Stimulated activated CD8-positive, alpha-beta memory T cell treated with anti-CD3 and anti-CD28 coated beads, Interleukin-4, amount 100 ng/mL, for 4 hours (primary cell): ENCODE results near the gene ADGRV1.
"Not testable (repeated sequence)": the region's sequence is repeated elsewhere in the genome, so short reads cannot be mapped to it uniquely, and the experiment has no call there.

Experiments used
- DNase-seq, 2 donors: peaks; one replicate each; pipeline ENCODE4 v3.0.0-alpha.2; 2020; ENCODE audit warnings: low read depth in 2 of 2, low spot score in 1 of 2

The ADGRV1 gene

DNA sequence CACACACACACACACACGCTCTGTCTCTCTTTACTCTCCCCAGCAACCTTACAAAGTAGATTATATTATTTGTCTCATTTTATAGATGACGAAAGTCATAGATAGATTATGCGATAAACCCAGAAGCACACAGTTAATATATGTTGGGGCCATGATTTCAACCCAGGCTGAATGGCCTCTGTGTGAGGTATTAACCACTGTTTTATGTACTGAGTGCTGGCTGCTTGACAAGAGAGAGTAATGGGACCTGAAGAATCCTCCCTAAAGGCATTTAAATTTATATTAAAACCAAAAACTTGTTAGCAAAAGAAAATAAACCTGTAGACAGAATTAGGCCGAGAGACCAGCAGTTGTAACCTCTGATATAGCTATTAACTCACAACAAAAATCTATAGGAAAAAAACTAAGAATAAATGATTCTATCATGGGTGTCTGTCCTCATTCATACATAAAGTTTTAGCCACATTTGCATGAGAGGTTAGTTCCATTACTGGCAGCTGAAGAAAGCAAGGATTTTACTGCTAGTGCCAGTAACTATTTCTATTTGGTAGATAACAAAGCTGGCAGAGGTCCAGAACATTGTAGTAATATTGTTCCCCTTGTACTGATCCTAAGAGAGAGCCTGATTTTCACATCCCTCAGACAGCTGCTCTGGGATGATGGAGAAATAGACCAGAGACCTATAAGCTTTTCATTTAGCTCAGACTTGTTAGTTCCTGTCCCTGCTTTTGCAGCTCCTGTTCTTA, 250.9 kb downstream of the ADGRV1 start:
- no peak for DNase-seq

DNA sequence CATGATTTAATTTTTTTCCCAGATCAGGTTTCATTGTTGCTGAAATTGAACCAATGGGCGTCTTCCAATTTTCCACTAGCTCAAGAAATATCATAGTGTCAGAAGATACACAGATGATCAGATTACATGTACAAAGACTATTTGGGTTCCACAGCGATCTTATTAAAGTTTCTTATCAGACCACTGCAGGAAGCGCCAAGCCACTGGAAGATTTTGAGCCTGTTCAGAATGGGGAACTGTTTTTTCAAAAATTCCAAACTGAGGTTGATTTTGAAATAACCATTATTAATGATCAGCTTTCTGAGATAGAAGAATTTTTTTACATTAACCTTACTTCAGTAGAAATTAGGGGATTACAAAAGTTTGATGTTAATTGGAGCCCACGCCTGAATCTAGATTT, 251.6 kb downstream of the ADGRV1 start:
- no peak for DNase-seq

DNA sequence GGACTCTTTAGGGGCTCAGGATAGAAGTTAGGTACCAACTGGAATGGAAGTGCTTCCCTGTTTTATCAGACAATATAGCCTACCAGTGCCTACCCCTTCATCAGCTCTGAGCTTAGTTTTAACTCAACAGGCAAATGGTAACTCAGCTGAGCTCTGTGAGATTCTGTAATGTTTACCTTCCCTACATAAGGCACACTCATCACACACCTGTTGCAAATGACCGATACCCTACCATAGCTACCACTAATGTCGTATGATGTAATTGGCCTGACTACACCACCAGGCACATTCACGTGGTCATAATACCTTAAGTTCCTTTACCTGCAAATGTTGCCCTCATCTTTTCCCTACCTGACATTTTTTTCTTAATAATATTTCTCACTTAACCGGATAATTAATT, 254.8 kb downstream of the ADGRV1 start:
- no peak for DNase-seq

DNA sequence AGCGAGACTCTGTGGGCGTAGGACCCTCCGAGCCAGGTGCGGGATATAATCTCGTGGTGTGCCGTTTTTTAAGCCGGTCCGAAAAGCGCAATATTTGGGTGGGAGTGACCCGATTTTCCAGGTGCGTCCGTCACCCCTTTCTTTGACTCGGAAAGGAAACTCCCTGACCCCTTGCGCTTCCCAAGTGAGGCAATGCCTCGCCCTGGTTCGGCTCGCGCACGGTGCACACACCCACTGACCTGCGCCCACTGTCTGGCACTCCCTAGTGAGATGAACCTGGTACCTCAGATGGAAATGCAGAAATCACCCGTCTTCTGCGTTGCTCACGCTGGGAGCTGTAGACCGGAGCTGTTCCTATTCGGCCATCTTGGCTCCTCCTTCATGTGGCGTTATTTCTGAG, 263.5 kb downstream of the ADGRV1 start:
- DNase-seq = not testable (repeated sequence)

DNA sequence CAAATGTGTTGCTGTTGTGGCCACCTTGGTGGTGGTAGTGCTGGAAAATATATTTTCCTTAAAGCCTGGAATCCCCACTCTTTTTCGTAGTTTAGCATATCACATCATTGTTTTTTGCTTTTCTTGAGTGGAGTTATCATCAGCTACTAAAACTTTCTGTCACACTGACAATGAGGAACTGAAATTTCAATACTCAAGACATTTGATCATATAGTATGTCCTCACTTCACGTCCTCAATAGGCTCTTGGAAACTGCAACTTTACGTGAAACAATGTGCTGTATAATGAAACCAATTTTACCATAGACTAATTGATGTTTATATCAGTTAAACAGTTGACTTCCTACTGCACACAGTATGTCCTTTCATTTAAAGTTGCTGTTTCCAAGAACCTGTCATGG, 265.8 kb downstream of the ADGRV1 start:
- no peak for DNase-seq

DNA sequence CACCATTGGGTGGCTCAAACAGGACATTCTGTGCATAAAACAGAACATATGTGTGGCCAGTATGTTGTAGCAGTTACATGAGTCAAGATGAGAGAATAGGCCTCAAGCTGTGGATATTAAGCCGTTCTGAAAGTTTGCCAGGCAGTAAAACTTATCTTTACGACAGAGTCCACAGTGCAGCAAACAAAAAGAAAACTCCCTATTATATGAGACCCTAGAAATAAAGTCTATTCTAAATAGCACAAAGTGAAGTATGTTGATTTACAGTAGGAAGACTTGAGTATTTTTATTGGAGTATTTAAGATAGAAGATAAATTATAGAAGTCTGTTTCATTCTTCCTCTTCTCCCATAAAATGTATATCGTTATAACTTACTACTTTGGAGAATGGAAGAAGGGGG, 271.5 kb downstream of the ADGRV1 start:
- no peak for DNase-seq

DNA sequence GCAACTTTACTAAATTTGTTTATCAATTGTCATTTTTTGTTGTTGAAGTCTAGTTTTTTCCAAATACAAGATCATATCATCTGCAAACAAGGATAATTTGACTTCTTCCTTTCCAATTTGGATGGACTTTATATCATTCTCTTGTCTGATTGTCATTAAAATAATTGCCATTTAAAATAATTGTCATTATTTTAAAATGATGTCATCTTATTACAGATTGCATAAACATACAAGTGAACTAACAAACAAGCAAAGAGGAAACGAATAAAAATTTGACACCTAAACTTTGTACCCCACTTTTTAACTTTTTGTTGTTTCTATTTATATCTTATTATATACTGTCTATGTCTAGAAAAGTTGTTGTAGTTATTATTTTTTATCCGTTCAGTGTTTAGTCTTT, 275.2 kb downstream of the ADGRV1 start:
- DNase-seq = no peak

DNA sequence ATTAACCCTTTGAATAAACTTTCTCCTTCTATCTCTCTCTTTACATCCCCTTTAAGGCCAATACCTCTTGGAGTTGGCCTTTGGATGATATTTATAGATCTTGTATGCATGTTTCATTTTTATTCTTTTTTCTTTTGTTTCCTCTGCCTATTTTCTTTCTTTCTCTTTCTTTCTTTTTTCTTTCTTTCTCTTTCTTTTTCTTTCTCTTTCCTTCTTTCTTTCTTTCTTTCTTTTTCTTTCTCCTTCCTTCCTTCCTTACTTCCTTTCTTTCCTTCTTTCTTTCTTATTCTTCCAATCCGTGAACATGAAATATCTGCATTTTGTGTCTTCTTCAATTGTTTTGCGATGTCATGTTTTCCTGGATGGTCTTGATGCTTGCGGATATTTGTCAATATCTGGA, 276.1 kb downstream of the ADGRV1 start:
- no peak for DNase-seq

DNA sequence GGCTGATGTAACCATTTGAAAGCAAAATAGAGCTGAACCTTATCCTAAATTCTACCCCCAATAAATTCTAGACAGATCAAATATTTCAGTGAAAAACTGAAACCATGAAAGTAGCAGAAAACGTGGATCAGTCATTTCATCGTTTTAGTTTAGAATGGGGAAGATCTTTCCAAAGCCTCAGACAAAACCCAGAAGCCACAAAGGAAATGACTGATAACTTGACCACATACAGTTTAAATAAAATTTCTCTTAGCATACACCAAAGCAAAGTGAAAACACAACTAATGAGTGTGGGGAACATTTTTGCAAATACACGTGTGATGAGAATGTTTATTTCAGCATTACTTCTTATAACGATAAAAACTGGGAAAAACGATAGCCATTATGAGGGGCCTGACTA, 284.8 kb downstream of the ADGRV1 start:
- no peak for DNase-seq

DNA sequence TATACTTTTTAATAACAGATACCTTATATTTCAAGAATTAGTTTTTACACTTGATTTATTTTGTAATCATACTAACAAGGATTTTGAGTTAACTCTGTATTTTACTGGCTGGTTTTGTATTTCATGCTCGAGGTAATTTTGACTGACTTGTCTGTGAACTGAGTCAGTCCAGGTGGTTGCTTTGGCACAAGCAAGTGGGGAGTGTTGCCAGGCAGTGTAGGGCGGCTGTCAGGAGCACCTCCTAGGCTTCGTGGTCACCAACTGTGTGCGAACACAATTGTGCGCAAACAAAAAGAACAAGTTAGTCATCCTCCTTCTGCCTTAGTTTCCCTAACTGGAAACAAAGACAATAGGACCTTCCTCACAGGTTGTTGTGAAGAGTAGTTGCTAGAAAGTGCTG, 286.3 kb downstream of the ADGRV1 start:
- DNase-seq = no peak

DNA sequence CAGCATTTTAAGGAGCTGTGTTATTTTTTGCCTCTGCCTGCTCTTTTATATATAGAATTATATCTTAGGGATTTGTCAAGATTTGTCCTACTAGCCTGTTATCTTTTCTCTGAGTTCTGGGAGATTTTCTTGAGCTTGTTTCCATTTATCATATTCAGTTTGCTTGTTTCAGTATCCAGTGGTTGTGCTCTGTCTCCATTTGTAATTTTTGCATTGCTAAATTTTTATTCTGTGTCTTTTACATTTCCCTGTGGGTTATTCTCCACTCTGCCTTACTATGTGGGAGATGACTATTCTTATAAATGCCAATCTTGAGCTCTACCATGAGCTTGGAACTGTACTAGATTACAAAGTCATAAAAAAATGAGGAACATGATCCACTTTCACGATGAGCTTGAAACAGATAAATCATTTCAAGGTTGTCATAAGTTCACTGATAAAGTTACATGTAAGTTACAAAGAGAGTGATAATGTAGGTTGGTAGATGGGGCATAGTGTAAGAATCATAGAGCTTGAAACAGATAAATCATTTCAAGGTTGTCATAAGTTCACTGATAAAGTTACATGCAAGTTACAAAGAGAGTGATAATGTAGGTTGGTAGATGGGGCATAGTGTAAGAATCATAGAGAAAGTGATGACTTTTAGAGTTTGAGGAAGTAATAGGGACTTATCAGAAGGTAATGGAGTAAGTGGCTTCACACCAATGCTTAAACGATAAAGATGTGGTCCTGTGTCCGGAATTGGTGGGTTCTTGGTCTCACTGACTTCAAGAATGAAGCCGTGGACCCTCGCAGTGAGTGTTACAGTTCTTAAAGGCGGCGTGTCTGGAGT, 287.3 kb downstream of the ADGRV1 start:
- DNase-seq = no peak

DNA sequence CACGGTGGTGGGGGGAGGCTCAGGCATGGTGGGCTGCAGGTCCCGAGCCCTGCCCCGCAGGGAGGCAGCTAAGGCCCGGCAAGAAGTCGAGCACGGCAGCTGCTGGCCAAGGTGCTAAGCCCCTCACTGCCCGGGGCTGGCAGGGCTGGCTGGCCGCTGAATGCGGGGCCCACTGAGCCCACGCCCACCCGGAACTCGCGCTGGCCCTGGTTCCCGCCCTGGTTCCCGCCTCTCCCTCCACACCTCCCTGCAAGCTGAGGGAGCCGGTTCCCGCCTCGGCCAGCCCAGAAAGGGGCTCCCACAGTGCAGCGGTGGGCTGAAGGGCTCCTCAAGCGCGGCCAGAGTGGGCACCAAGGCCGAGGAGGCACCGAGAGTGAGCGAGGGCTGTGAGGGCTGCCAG, 289.0 kb downstream of the ADGRV1 start:
- not testable (repeated sequence) for DNase-seq

DNA sequence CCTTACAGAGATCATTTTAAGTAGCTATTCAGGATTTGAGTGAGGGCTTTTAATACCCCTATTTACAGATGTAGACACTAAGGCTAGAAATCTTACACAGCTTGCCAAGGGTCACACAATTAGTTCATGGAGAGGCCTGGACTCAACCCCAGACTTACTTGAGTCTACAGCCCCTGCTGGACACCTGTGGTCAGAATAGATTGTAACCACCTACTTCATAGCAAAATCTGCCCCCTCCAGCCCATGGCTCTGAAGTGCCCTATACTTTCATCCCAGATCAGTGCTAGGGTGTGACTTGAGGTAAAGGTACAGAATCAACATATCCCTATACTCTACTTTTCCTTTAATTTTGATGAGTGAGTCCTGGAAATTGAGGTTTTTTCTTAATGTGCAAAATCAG, 291.3 kb downstream of the ADGRV1 start:
- DNase-seq = no peak

DNA sequence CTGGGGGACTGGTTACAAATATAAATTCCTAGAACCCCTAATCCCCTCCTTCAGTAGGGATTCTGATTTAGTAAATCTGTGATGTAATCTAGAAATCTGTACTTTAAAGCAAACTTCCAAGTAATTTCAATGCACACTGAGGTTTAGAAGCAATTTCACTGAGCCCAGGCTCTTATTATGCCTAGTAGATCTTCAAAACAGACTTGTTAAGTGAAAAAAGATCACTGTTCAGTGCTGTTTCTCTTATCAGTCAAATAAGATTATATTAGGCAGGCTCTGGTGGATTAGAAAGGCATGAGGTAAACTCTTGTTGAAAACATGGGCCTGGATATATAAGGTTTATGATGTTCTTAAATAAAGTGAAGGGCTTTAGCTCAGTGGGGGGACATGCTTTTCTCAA, 293.9 kb downstream of the ADGRV1 start:
- no peak for DNase-seq

DNA sequence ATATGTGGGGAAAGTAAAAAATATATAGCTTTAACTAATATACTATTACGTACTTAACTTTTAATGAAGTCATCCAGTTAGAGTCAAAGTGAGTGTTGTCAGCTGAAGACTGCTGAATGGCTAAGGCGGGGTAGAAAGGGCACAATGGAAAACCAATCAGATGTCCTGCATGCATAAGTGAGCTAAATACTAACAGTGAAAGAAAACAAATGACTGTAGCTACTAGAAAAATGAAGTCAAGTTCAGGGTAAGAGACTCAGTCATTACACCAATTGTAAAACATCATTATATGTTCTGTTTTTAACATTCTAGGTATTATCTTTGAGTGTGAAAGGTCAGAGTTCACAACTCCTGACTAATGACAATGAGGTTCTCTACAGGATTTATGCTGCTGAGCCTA, 295.2 kb downstream of the ADGRV1 start:
- no peak for DNase-seq

DNA sequence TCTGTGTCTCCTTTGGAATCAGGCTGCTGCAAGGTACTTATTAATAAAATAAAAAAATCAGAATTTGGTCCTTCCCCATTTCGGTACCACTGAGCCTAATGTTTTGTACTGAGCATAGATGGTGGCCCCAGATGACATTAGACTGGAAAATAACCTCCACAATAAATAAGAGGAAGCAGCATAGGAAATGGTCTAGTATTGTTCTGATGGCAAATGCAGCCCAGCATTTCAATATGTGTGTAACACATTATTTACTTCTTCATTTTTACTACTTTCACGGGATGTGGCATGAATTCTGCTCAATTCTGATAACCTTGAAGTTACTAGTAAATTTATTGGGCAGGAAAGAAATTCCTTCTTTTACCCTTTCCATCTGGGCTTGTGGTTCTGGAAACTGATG, 295.6 kb downstream of the ADGRV1 start:
- DNase-seq = no peak

DNA sequence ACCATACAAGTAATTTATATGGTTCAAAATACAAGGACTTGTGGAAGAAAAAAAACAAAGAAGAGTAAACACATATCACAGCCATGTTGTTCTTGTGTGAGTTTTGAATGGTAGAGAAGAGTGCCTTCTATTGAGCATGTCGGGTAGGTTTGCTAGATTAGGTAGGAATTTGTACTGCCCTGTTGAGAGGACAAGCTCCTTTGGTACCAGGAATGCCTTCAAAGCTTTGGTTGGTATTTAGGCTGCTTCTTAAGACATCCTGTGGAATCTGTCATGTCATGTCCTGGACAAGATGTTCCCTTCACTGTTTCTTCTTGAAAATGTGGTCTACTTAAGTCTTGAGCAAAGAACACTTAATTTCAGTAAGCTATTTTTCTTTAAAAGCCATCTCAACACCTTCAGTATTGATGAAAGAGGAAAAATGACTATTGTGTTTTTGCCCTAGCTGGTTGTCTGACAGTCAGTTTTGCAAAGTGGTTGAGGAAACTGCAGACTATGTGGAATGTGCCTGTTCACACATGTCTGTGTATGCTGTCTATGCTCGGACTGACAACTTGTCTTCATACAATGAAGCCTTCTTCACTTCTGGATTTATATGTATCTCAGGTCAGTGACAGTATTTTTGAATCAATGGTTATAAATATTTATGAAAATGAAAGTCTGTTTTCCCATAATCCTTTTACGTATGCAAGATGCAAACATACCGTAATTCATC, 296.9 kb downstream of the ADGRV1 start:
- DNase-seq = no peak

DNA sequence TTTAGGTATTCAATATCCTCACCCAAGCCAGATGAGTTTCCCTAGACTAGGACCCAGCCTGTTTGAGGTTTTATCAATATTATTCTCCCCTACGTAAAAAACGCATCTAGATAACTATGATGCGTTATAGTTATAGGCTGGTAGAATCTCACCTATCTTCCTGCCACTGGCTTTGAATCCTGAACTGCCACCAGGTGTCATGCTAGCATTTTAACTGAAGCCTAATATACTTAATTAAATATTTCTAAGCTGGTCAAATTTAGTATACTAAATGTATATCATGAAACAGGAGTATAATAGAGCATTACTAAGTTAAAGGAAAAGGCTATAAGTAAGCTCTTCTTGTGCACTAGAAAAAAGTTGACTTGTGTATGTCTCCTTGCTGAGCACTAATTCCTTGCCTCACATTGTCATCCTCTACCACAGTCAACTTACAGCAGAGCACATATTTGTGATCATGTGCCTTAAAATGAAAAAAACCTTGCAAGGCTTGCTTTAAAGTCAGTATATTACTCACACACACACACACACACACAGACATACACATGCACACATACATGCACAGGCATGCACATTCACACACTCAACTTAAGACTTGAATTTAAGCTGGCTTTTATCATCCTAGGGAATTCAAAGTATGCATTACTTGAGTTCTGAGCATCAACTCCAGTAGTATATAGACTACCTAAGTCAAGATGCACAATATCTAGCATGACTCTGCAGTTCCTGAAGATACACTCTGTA, 303.4 kb downstream of the ADGRV1 start:
- DNase-seq = no peak

DNA sequence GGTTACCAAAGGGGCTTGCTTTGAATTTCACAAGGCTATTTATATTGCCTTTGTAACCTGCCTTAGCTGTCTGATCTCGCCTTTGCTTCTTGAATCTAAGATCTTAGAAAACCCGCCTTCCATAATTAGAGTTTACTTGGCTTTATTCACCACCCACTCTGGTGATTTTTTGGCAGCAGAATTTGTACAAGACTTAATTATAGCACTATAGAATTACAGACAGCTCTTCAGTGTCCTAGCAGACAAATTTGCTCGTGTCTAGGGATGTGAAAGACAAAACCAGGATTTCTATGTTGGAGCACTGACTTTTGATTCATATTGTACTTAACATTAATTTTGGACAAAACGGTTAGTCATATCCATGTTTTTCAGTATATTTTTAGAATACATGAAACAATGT, 306.6 kb downstream of the ADGRV1 start:
- DNase-seq = no peak

DNA sequence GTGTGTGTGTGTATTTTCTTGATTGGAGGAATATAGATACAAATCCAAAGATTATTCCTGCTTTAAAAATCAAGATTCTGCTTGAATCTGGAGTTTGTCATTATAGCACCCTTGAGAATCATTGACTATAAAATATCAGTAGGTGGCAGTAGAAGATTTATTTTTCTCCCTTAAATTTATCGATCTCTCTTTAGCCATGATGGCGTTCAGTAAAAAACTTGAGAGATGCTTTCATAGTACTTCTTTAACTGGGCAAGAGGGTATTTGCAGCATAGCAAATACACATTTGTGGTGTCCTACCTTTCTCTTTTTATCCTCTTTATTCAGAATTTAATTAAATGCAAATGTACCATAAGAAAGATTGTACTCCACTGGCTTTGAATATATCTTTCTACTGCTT, 307.7 kb downstream of the ADGRV1 start:
- no peak for DNase-seq
